ENCODE results near the gene OTOP1.
"Not testable (repeated sequence)": the region's sequence is repeated elsewhere in the genome, so short reads cannot be mapped to it uniquely, and the experiment has no call there.

GRCh38 chr4:4165701-4166392 lies 60.9 kb downstream of the OTOP1 start:
- not testable (repeated sequence) for TF ChIP-seq CTCF, POLR2A (IDR thresholded peaks at IDR 0.05)
